Ovary (tissue), 3 donors: ENCODE measurements around the gene NRIP1.
"Not testable (repeated sequence)": the region's sequence is repeated elsewhere in the genome, so short reads cannot be mapped to it uniquely, and the experiment has no call there.

ENCODE experiments used
- CTCF ChIP-seq, 3 donors: fragments of 450-650 bp in 2 of 3; fragments of 200-600 bp in 1 of 3; IDR thresholded peaks; one replicate each; pipeline versions ENCODE4 v1.5.1 to v1.8.0; 2016 to 2022; ENCODE audit warnings: antibody characterized with exemption in 3 of 3, mild to moderate bottlenecking in 1 of 3
- POLR2A ChIP-seq: fragments of 450-650 bp; IDR thresholded peaks from one replicate; pipeline ENCODE4 v1.6.1; 2017; ENCODE audit warnings: antibody characterized with exemption, mild to moderate bottlenecking, moderate library complexity
- donor health status: DM: no; HTN: no; CAD: no.

GRCh38 chr21:15031362-15031761 is 33.4 kb downstream of the NRIP1 start:
- TF ChIP-seq CTCF (IDR thresholded peaks at IDR 0.05); POLR2A: not testable (repeated sequence)
